OCI-LY1 (cell line): ENCODE results near the gene NFIB.

ENCODE experiments used
- H2AFZ ChIP-seq: fragments of 200-600 bp; sonication (generic), shearing (Covaris generic); 2 replicates; pipeline ENCODE4 v1.6.0; 2014; ENCODE audit warnings: antibody characterized with exemption, mild to moderate bottlenecking, low read length
- H3F3A ChIP-seq: fragments of 200-600 bp; sonication (generic), shearing (Covaris generic); 2 replicates; pipeline ENCODE4 v1.6.0; 2014; ENCODE audit warnings: mild to moderate bottlenecking, antibody characterized with exemption, low read length, moderate library complexity; ENCODE audit not compliant: insufficient read depth
- H3K27ac ChIP-seq: fragments of 200-600 bp; sonication (generic); 2 replicates; pipeline ENCODE4 v1.5.1; 2014; ENCODE audit warnings: low read length, mixed run types, mild to moderate bottlenecking, low read depth; ENCODE audit not compliant: poor library complexity, severe bottlenecking
- H3K27me3 ChIP-seq: fragments of 200-600 bp; sonication (generic); 2 replicates; pipeline ENCODE4 v1.6.0; 2014; ENCODE audit warnings: antibody characterized with exemption, mild to moderate bottlenecking, low read length, moderate library complexity; ENCODE audit not compliant: insufficient read depth
- H3K36me3 ChIP-seq: fragments of 200-600 bp; sonication (generic); 2 replicates; pipeline ENCODE4 v1.6.1; 2014; ENCODE audit warnings: mild to moderate bottlenecking, antibody characterized with exemption, low read length, moderate library complexity, mixed read lengths; ENCODE audit not compliant: insufficient read depth
- H3K4me1 ChIP-seq: fragments of 200-600 bp; sonication (generic); 2 replicates; pipeline ENCODE4 v1.5.1; 2014; ENCODE audit warnings: mild to moderate bottlenecking, low read length, moderate library complexity; ENCODE audit not compliant: insufficient read depth, severe bottlenecking
- H3K4me2 ChIP-seq: fragments of 200-600 bp; sonication (generic), shearing (Covaris generic); 2 replicates; pipeline ENCODE4 v1.6.1; 2014; ENCODE audit warnings: low read length
- H3K4me3 ChIP-seq: fragments of 200-600 bp; sonication (generic); 2 replicates; pipeline ENCODE4 v1.5.1; 2014; ENCODE audit warnings: low read length, low read depth, mild to moderate bottlenecking, mixed read lengths; ENCODE audit not compliant: poor library complexity, severe bottlenecking
- H3K79me2 ChIP-seq: fragments of 200-600 bp; shearing (Covaris generic); 2 replicates; pipeline ENCODE4 v1.6.1; 2016; ENCODE audit warnings: mixed run types, low read length, mixed read lengths; ENCODE audit not compliant: insufficient read depth
- H3K9ac ChIP-seq: fragments of 200-600 bp; sonication (generic), shearing (Covaris generic); 2 replicates; pipeline ENCODE4 v1.6.1; 2014; ENCODE audit warnings: mild to moderate bottlenecking, low read length, mixed read lengths
- H3K9me2 ChIP-seq: fragments of 200-600 bp; sonication (generic), shearing (Covaris generic); 2 replicates; pipeline ENCODE4 v1.6.1; 2014; ENCODE audit warnings: low read depth, mild to moderate bottlenecking, low read length, mixed read lengths
- H3K9me3 ChIP-seq: fragments of 200-600 bp; shearing (Covaris generic); 2 replicates; pipeline ENCODE4 v1.6.1; 2014; ENCODE audit warnings: low read length, mixed read lengths
- H4K20me1 ChIP-seq: fragments of 200-600 bp; sonication (generic), shearing (Covaris generic); 2 replicates; pipeline ENCODE4 v1.6.0; 2016; ENCODE audit warnings: mild to moderate bottlenecking, low read length; ENCODE audit not compliant: insufficient read depth
- EZH2 ChIP-seq: fragments of 200-600 bp; sonication (generic), shearing (Covaris generic); IDR thresholded peaks from 2 replicates; pipeline ENCODE4 v1.8.0; 2017; ENCODE audit warnings: borderline replicate concordance, mixed run types, mild to moderate bottlenecking, antibody characterized with exemption, low read length, moderate library complexity, mixed read lengths
- TF ChIP-seq, protein P1 (sequence below): fragments of 200-600 bp; sonication (generic), shearing (Covaris generic); IDR thresholded peaks from 2 replicates; pipeline ENCODE4 v1.5.1; 2017; ENCODE audit warnings: mild to moderate bottlenecking, antibody characterized with exemption, low read length, moderate library complexity, mixed read lengths

The NFIB gene

DNA sequence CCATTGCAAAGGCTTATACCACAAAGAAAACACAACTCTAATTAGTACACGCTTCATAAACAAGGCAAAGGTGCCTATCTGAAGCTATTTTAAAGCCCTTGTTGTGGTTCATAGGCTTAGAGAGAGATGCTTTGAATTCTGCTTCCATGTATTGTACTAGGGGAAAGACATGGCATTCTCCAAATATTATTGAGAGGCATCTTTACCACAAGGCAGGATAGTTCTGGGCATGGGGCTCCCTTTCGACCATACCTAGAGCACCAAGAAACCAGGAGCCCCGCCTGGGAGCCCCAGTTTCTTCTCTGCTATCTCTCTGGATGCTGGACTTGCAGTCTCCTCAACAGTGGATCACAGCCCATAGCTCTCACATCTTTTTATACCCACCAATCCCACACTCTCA is 93.7 kb downstream of the NFIB start:
- no peaks in the 10 kb centered on the region for H3K27me3 ChIP-seq
- H3K4me3 ChIP-seq, result no peak overlapping the region
- no peak overlapping the region for H3K9ac ChIP-seq
- no peak overlapping the region for H3K27ac ChIP-seq
- H3K9me2 ChIP-seq, result no peaks in the 10 kb centered on the region
- H3K36me3 ChIP-seq, result no peaks in the 10 kb centered on the region
- H3K9me3 ChIP-seq, result no peaks in the 10 kb centered on the region
- no peaks in the 10 kb centered on the region for H3F3A ChIP-seq
- H2AFZ ChIP-seq, result no peak overlapping the region
- no peaks in the 10 kb centered on the region for H4K20me1 ChIP-seq
- H3K4me1 ChIP-seq, result no peaks in the 10 kb centered on the region
- TF ChIP-seq EZH2, result no peak
- TF ChIP-seq, protein P1, sequence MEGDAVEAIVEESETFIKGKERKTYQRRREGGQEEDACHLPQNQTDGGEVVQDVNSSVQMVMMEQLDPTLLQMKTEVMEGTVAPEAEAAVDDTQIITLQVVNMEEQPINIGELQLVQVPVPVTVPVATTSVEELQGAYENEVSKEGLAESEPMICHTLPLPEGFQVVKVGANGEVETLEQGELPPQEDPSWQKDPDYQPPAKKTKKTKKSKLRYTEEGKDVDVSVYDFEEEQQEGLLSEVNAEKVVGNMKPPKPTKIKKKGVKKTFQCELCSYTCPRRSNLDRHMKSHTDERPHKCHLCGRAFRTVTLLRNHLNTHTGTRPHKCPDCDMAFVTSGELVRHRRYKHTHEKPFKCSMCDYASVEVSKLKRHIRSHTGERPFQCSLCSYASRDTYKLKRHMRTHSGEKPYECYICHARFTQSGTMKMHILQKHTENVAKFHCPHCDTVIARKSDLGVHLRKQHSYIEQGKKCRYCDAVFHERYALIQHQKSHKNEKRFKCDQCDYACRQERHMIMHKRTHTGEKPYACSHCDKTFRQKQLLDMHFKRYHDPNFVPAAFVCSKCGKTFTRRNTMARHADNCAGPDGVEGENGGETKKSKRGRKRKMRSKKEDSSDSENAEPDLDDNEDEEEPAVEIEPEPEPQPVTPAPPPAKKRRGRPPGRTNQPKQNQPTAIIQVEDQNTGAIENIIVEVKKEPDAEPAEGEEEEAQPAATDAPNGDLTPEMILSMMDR, result no peak
- no peaks in the 10 kb centered on the region for H3K79me2 ChIP-seq
- H3K4me2 ChIP-seq, result no peak overlapping the region

DNA sequence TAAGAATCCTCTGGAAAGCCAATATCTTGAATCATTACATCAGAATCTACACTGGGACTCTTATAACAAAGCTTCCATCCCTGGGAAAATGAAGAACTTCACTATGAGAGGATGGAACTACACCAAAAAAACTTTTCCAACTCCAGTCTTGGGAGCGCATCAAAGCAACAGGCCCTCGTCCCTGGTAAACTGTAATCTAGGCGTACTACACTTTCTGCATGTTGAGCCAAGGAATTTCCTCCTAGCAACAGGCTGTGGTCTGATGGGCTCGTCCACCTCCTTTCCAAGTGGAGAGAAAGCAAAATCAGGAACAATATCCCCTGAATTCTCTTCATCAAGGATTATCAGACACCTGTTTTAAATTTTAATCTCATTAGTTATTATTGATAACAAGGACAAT is 94.1 kb downstream of the NFIB start:
- Histone ChIP-seq H3K4me2 (no peak overlapping the region), H3K36me3 (no peaks in the 10 kb centered on the region), H3F3A (no peaks in the 10 kb centered on the region), H2AFZ (no peak overlapping the region), H4K20me1 (no peaks in the 10 kb centered on the region), H3K27ac (no peak overlapping the region), H3K9me3 (no peaks in the 10 kb centered on the region), H3K4me1 (no peaks in the 10 kb centered on the region), H3K79me2 (no peaks in the 10 kb centered on the region), H3K9ac (no peak overlapping the region), H3K9me2 (no peaks in the 10 kb centered on the region), H3K4me3 (no peak overlapping the region), H3K27me3 (no peaks in the 10 kb centered on the region)
- TF ChIP-seq, protein P1, result no peak
- no peak for TF ChIP-seq EZH2

DNA sequence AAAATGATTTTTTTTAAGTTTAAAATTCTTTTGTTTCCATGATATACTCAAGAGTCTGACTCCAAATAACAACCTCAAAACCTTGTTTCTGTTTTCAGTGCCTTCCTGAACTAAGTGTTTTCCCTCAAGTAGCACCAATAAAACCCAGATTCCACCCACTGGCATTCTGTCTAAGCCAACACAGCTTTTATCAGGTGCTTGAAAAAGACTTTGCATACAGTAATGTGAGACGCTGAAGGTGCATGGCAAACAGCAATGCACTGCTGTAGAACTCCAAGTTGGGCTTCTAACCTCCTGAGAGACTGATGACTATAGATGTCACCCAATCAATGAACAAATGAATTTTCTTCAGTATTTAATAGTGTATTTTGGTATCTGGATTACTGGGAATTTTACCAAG is 95.7 kb downstream of the NFIB start:
- H3K4me2 ChIP-seq, result no peak overlapping the region
- no peak overlapping the region for H2AFZ ChIP-seq
- no peaks in the 10 kb centered on the region for H3K79me2 ChIP-seq
- no peaks in the 10 kb centered on the region for H3F3A ChIP-seq
- no peaks in the 10 kb centered on the region for H3K9me3 ChIP-seq
- TF ChIP-seq, protein P1, result no peak
- no peak for TF ChIP-seq EZH2
- H3K4me3 ChIP-seq, result no peak overlapping the region
- no peaks in the 10 kb centered on the region for H3K9me2 ChIP-seq
- H3K9ac ChIP-seq, result no peak overlapping the region
- H3K27me3 ChIP-seq, result no peaks in the 10 kb centered on the region
- no peaks in the 10 kb centered on the region for H4K20me1 ChIP-seq
- no peaks in the 10 kb centered on the region for H3K4me1 ChIP-seq
- H3K36me3 ChIP-seq, result no peaks in the 10 kb centered on the region
- H3K27ac ChIP-seq, result no peak overlapping the region
